Endometrial microvascular endothelial cells (primary cell): ENCODE measurements around the gene GPATCH1. TPM values are rescaled to one million over a fixed set of nuclear protein-coding genes. Genes with fewer than 3 reads are reported as not detected.
"Not testable (repeated sequence)": the region's sequence is repeated elsewhere in the genome, so short reads cannot be mapped to it uniquely, and the experiment has no call there.

Experiments
- in situ Hi-C: cut with HindIII; loops from 2 replicates; pipeline ENCODE4 v1.10.0; 2017; ENCODE audit warnings: low sequenced_read_pairs, low pct_unique_long_range_greater_than_20kb; ENCODE audit errors: inconsistent ontology term
- total RNA-seq: library from RNA; depleted of rRNA; stranded (reverse); fragments of >200 nt; gene quantifications from one replicate; pipeline ENCODE4 v1.2.3, GENCODE V29; 2015; ENCODE audit errors: inconsistent ontology term

Gene GPATCH1
- total RNA-seq, 1 donor from 2014 or later = 3.3 TPM

- in situ Hi-C loops = no loop called here
Observed at GRCh38 chr19:33102893-33103292, 21.9 kb downstream of the GPATCH1 start.

- in situ Hi-C loops = no loop called here
Observed at GRCh38 chr19:33108161-33108560, 27.2 kb downstream of the GPATCH1 start.

- in situ Hi-C loops = no loop called here
Observed at GRCh38 chr19:33110137-33110910, 29.3 kb downstream of the GPATCH1 start.

- in situ Hi-C loops = no loop called here
Observed at GRCh38 chr19:33111587-33111986, 30.6 kb downstream of the GPATCH1 start.

- in situ Hi-C loops = no loop called here
Observed at GRCh38 chr19:33114312-33114711, 33.3 kb downstream of the GPATCH1 start.

- in situ Hi-C loops = no loop called here
Observed at GRCh38 chr19:33117501-33117900, 36.5 kb downstream of the GPATCH1 start.

GRCh38 chr19:33118643-33119042 is 37.7 kb downstream of the GPATCH1 start:
- in situ Hi-C loops = no loop called here

GRCh38 chr19:33124207-33125098 is 43.5 kb downstream of the GPATCH1 start:
- in situ Hi-C loops = no loop called here

- in situ Hi-C loops = no loop called here
Observed at GRCh38 chr19:33125929-33126388, 45.0 kb downstream of the GPATCH1 start.

- in situ Hi-C loops = not testable (repeated sequence)
Observed at GRCh38 chr19:33126712-33127111, 45.7 kb downstream of the GPATCH1 start.

- in situ Hi-C loops = no loop called here
Observed at GRCh38 chr19:33129901-33130300, 48.9 kb downstream of the GPATCH1 start.

- in situ Hi-C loops = no loop called here
Observed at GRCh38 chr19:33130433-33130832, 49.5 kb downstream of the GPATCH1 start.

GRCh38 chr19:33132021-33132420 is 51.0 kb downstream of the GPATCH1 start, which contains the start of gene WDR88:
Gene WDR88 (plus strand): TSS chr19:33132114. CDS start chr19:33132170, 56 bp downstream.
- in situ Hi-C loops = no loop called here

- in situ Hi-C loops = no loop called here
Observed at GRCh38 chr19:33132425-33132824, 51.4 kb downstream of the GPATCH1 start.

- in situ Hi-C loops = no loop called here
Observed at GRCh38 chr19:33133438-33134031, 52.6 kb downstream of the GPATCH1 start.

GRCh38 chr19:33134571-33135041 is 53.6 kb downstream of the GPATCH1 start:
- in situ Hi-C loops = no loop called here

- in situ Hi-C loops = no loop called here
Observed at GRCh38 chr19:33139165-33139564, 58.2 kb downstream of the GPATCH1 start.

- in situ Hi-C loops = no loop called here
Observed at GRCh38 chr19:33143897-33144405, 63.0 kb downstream of the GPATCH1 start.

- in situ Hi-C loops = no loop called here
Observed at GRCh38 chr19:33146209-33146608, 65.2 kb downstream of the GPATCH1 start.
